Stimulated activated CD8-positive, alpha-beta memory T cell treated with anti-CD3 and anti-CD28 coated beads, Interleukin-4, amount 100 ng/mL, for 48 hours (primary cell): ENCODE results near the gene EXOG.

Experiments
- DNase-seq: peaks from one replicate; pipeline ENCODE4 v3.0.0-alpha.2; 2020

EXOG gene

GRCh38 chr3:38496131-38496910 lies at the start of gene EXOG:
TSS of gene EXOG (plus strand) at chr3:38496340. CDS start at chr3:38496368, 28 bp downstream.
- DNase-seq, result peak; percentile 97

GRCh38 chr3:38446812-38447211 lies 49.3 kb upstream of the EXOG start:
- DNase-seq, result no peak

GRCh38 chr3:38450853-38451252 lies 45.3 kb upstream of the EXOG start:
- DNase-seq, result no peak

GRCh38 chr3:38453075-38453912 lies 42.8 kb upstream of the EXOG start, which contains the start of gene ACVR2B:
TSS of gene ACVR2B (plus strand) at chr3:38453890. CDS start at chr3:38454323, 433 bp downstream.
- peak; percentile 83 for DNase-seq

GRCh38 chr3:38453913-38454177 lies 42.3 kb upstream of the EXOG start:
- DNase-seq, result no peak

GRCh38 chr3:38454178-38454883 lies 41.8 kb upstream of the EXOG start:
- DNase-seq, result peak; percentile 41

- DNase-seq, result peak; percentile 66
Measured at GRCh38 chr3:38454884-38455638, 41.1 kb upstream of the EXOG start.

- DNase-seq, result no peak
Measured at GRCh38 chr3:38455639-38456430, 40.3 kb upstream of the EXOG start.

GRCh38 chr3:38457111-38458003 lies 38.8 kb upstream of the EXOG start:
- no peak for DNase-seq

- no peak for DNase-seq
Measured at GRCh38 chr3:38458796-38459498, 37.2 kb upstream of the EXOG start.

GRCh38 chr3:38459499-38460048 lies 36.6 kb upstream of the EXOG start:
- DNase-seq, result no peak

- DNase-seq, result no peak
Measured at GRCh38 chr3:38460377-38461270, 35.5 kb upstream of the EXOG start.

GRCh38 chr3:38465588-38466154 lies 30.5 kb upstream of the EXOG start:
- no peak for DNase-seq

- DNase-seq, result no peak
Measured at GRCh38 chr3:38468765-38469164, 27.4 kb upstream of the EXOG start.

GRCh38 chr3:38469852-38470251 lies 26.3 kb upstream of the EXOG start:
- no peak for DNase-seq

GRCh38 chr3:38471260-38471857 lies 24.8 kb upstream of the EXOG start:
- no peak for DNase-seq

GRCh38 chr3:38472342-38472741 lies 23.8 kb upstream of the EXOG start:
- no peak for DNase-seq

- no peak for DNase-seq
Measured at GRCh38 chr3:38473229-38473628, 22.9 kb upstream of the EXOG start.
